SK-N-SH treated with all-trans-retinoic acid at 6 μM for 48 hours (cell line): Measurements from ENCODE around the gene TEX2.
A peak's percentile ranks its signal among the peaks of the same experiment; 100 is the strongest.

Experiments
- ATAC-seq: fragments of 200-7000 bp; cut with Tn5 transposase; 3 replicates; pipeline ENCODE4 v1.9.1; 2020; ENCODE audit warnings: mild to moderate bottlenecking, moderate library complexity
- ARNTL ChIP-seq: fragments of 450-650 bp; formaldehyde crosslinking; IDR thresholded peaks from 2 replicates; pipeline ENCODE4 v1.5.0; 2020; ENCODE audit warnings: low read depth, mild to moderate bottlenecking, moderate library complexity, borderline replicate concordance
- BACH2 ChIP-seq: fragments of 250-450 bp; sonication (Bioruptor Pico); IDR thresholded peaks from 2 replicates; pipeline ENCODE4 v1.9.0; 2021; ENCODE audit warnings: mild to moderate bottlenecking, borderline replicate concordance
- ESRRG ChIP-seq: fragments of 250-450 bp; sonication (Bioruptor Pico); IDR thresholded peaks from 2 replicates; pipeline ENCODE4 v1.6.1; 2021; ENCODE audit warnings: mild to moderate bottlenecking
- GLIS3 ChIP-seq: fragments of 250-450 bp; sonication (Bioruptor Pico); IDR thresholded peaks from 2 replicates; pipeline ENCODE4 v1.5.0; 2020; ENCODE audit warnings: mild to moderate bottlenecking, moderate library complexity
- ISL1 ChIP-seq: fragments of 250-450 bp; sonication (Bioruptor Pico); IDR thresholded peaks from 2 replicates; pipeline ENCODE4 v2.1.2; 2022; ENCODE audit warnings: mild to moderate bottlenecking, moderate library complexity
- OSR1 ChIP-seq: fragments of 250-450 bp; sonication (Bioruptor Pico); IDR thresholded peaks from 2 replicates; pipeline ENCODE4 v1.8.0; 2022; ENCODE audit warnings: moderate library complexity, mild to moderate bottlenecking, inconsistent platforms
- PATZ1 ChIP-seq: fragments of 250-450 bp; sonication (Bioruptor Pico); IDR thresholded peaks from 2 replicates; pipeline ENCODE4 v1.8.0; 2020; ENCODE audit warnings: mild to moderate bottlenecking, moderate library complexity, borderline replicate concordance
- PPARA ChIP-seq: fragments of 250-450 bp; sonication (Bioruptor Pico); IDR thresholded peaks from 2 replicates; pipeline ENCODE4 v1.5.0; 2020; ENCODE audit warnings: mild to moderate bottlenecking, borderline replicate concordance
- RARB ChIP-seq: fragments of 250-450 bp; sonication (Bioruptor Pico); IDR thresholded peaks from 2 replicates; pipeline ENCODE4 v1.8.0; 2021; ENCODE audit warnings: mild to moderate bottlenecking, moderate library complexity
- SNAI2 ChIP-seq: fragments of 250-450 bp; sonication (Bioruptor Pico); IDR thresholded peaks from 2 replicates; pipeline ENCODE4 v1.5.0; 2020; ENCODE audit warnings: mild to moderate bottlenecking, moderate library complexity
- TCF4 ChIP-seq: fragments of 250-450 bp; sonication (Bioruptor Pico); IDR thresholded peaks from 2 replicates; pipeline ENCODE4 v1.8.0; 2021; ENCODE audit warnings: mild to moderate bottlenecking, moderate library complexity, borderline replicate concordance
- TOX ChIP-seq: fragments of 250-450 bp; sonication (Bioruptor Pico); IDR thresholded peaks from 2 replicates; pipeline ENCODE4 v1.8.0; 2021; ENCODE audit warnings: mild to moderate bottlenecking, moderate library complexity, borderline replicate concordance
- TSHZ2 ChIP-seq: fragments of 250-450 bp; sonication (Bioruptor Pico); IDR thresholded peaks from 2 replicates; pipeline ENCODE4 v1.5.0; 2020; ENCODE audit warnings: mild to moderate bottlenecking, moderate library complexity
- ZC3H10 ChIP-seq: fragments of 250-450 bp; sonication (Bioruptor Pico); IDR thresholded peaks from 2 replicates; pipeline ENCODE4 v1.5.1; 2021; ENCODE audit warnings: mild to moderate bottlenecking, moderate library complexity
- ZFP3 ChIP-seq: fragments of 250-450 bp; sonication (Bioruptor Pico); IDR thresholded peaks from 2 replicates; pipeline ENCODE4 v1.5.0; 2020; ENCODE audit warnings: mild to moderate bottlenecking, moderate library complexity
- ZFP30 ChIP-seq: fragments of 450-650 bp; formaldehyde crosslinking; IDR thresholded peaks from 2 replicates; pipeline ENCODE4 v1.5.0; 2022; ENCODE audit warnings: mild to moderate bottlenecking, moderate library complexity
- ZNF565 ChIP-seq: fragments of 450-650 bp; formaldehyde crosslinking; conservative IDR thresholded peaks from 2 replicates; pipeline ENCODE4 v1.5.0; 2020; ENCODE audit warnings: low read depth, mild to moderate bottlenecking, moderate library complexity
- ZNF8 ChIP-seq: fragments of 450-650 bp; formaldehyde crosslinking; IDR thresholded peaks from 2 replicates; pipeline ENCODE4 v1.5.0; 2020; ENCODE audit warnings: mild to moderate bottlenecking, moderate library complexity
- TF ChIP-seq, protein P1 (sequence below): fragments of 250-450 bp; sonication (Bioruptor Pico); IDR thresholded peaks from 2 replicates; pipeline ENCODE4 v1.8.0; 2021; ENCODE audit warnings: low read depth, mild to moderate bottlenecking, moderate library complexity, borderline replicate concordance
- TF ChIP-seq, protein P2 (sequence below): fragments of 250-450 bp; sonication (Bioruptor Pico); IDR thresholded peaks from 2 replicates; pipeline ENCODE4 v1.5.1; 2021; ENCODE audit warnings: mild to moderate bottlenecking, moderate library complexity
- TF ChIP-seq, protein P3 (sequence below): fragments of 250-450 bp; sonication (Bioruptor Pico); IDR thresholded peaks from 2 replicates; pipeline ENCODE4 v1.5.1; 2020; ENCODE audit warnings: low read depth, mild to moderate bottlenecking, moderate library complexity

The TEX2 gene

GRCh38 chr17:64107500-64108236, 155.4 kb downstream of the TEX2 start (continued):
- TF ChIP-seq, protein P1, sequence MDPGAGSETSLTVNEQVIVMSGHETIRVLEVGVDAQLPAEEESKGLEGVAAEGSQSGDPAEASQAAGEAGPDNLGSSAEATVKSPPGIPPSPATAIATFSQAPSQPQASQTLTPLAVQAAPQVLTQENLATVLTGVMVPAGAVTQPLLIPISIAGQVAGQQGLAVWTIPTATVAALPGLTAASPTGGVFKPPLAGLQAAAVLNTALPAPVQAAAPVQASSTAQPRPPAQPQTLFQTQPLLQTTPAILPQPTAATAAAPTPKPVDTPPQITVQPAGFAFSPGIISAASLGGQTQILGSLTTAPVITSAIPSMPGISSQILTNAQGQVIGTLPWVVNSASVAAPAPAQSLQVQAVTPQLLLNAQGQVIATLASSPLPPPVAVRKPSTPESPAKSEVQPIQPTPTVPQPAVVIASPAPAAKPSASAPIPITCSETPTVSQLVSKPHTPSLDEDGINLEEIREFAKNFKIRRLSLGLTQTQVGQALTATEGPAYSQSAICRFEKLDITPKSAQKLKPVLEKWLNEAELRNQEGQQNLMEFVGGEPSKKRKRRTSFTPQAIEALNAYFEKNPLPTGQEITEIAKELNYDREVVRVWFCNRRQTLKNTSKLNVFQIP (CRISPR knock-in tag) = no peak
- TF ChIP-seq ZNF8 (no peak), SNAI2 (CRISPR knock-in tag) (no peak), ISL1 (no peak), GLIS3 (CRISPR knock-in tag) (no peak)

DNA sequence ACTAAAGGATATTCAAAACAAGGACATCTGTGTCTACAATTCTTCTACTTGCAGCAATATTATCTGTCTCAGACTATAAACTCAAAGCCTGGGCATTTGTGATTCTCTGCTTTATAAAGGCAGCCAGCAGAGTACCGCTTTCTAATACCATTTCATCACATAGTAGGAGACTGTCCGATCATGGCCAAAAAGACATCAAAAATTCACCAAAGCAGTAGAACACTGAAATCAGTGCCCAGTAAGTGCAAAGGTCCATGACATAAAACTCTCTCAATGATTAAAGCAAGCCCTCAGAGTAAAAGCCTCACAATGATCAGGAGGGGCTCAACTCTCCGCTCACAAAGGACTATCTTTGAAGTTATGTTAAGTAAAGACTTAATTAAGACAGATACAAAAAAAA, 156.1 kb downstream of the TEX2 start:
- ATAC-seq = no peak
- TF ChIP-seq TSHZ2 (CRISPR knock-in tag) = no peak
- no peak for TF ChIP-seq OSR1 (CRISPR knock-in tag)
- no peak for TF ChIP-seq BACH2 (CRISPR knock-in tag)
- no peak for TF ChIP-seq SNAI2 (CRISPR knock-in tag)
- no peak for TF ChIP-seq ZNF8
- no peak for TF ChIP-seq ZNF565 (CRISPR knock-in tag)
- no peak for TF ChIP-seq GLIS3 (CRISPR knock-in tag)

DNA sequence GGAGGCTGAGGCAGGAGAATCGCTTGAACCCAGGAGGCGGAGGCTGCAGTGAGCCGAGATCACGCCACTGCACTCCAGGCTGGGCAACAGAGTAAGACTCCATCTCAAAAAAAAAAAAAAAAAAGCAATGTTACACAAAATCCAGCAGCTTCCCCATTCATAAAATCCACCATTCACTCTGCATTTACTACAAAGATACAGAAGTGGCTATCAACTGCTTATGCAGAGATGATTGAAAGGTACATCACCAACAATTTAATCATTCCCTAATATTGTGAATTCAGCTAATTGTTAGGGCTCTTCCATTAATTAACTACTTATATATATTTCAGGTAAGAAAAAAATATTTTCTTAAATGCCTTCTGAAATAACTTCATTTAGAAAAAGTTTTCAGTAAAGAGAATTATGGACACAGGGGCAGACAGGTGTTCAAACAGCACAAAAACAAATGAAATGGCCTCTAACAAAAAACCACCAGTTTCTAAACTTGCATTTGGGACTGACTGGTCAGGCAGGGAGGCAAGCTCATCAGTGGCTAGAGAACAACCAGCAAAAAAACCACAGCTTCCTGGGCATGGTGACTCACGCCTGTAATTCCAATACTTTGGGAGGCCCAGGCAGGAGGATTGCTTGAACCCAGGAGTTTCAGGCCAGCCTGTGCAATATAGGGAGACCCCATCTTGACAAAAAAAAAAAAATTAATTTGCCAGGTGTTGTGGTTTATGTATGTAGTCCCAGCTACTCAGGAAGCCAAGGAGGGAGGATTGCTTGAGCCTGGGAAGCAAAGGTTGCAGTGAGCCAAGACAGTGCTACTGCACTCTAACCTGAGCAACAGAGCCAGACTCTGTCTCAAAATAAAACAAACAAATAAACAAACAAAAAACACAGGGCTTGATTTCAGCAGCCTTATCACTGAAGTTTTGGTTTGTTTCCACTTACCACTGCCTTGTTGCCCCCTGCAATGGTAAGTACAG, 159.4 kb downstream of the TEX2 start:
- peak; percentile 60; the same call in 2 of the 3 replicates for ATAC-seq
- TF ChIP-seq ZC3H10 (CRISPR knock-in tag) = no peak
- TF ChIP-seq GLIS3 (CRISPR knock-in tag) = no peak
- no peak for TF ChIP-seq BACH2 (CRISPR knock-in tag)
- TF ChIP-seq, protein P1 (CRISPR knock-in tag) = no peak
- TF ChIP-seq PPARA (CRISPR knock-in tag) = no peak
- no peak for TF ChIP-seq OSR1 (CRISPR knock-in tag)
- TF ChIP-seq ZNF565 (CRISPR knock-in tag) = no peak
- no peak for TF ChIP-seq RARB (CRISPR knock-in tag)
- no peak for TF ChIP-seq TSHZ2 (CRISPR knock-in tag)
- no peak for TF ChIP-seq SNAI2 (CRISPR knock-in tag)
- TF ChIP-seq ESRRG (CRISPR knock-in tag) = no peak
- TF ChIP-seq ARNTL (CRISPR knock-in tag) = no peak
- no peak for TF ChIP-seq TOX
- no peak for TF ChIP-seq ISL1
- no peak for TF ChIP-seq ZFP3 (CRISPR knock-in tag)
- no peak for TF ChIP-seq ZFP30 (CRISPR knock-in tag)
- TF ChIP-seq PATZ1 (CRISPR knock-in tag) = no peak
- TF ChIP-seq, protein P2, sequence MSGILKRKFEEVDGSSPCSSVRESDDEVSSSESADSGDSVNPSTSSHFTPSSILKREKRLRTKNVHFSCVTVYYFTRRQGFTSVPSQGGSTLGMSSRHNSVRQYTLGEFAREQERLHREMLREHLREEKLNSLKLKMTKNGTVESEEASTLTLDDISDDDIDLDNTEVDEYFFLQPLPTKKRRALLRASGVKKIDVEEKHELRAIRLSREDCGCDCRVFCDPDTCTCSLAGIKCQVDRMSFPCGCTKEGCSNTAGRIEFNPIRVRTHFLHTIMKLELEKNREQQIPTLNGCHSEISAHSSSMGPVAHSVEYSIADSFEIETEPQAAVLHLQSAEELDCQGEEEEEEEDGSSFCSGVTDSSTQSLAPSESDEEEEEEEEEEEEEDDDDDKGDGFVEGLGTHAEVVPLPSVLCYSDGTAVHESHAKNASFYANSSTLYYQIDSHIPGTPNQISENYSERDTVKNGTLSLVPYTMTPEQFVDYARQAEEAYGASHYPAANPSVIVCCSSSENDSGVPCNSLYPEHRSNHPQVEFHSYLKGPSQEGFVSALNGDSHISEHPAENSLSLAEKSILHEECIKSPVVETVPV (CRISPR knock-in tag) = no peak
- no peak for TF ChIP-seq TCF4 (CRISPR knock-in tag)
- TF ChIP-seq, protein P3, sequence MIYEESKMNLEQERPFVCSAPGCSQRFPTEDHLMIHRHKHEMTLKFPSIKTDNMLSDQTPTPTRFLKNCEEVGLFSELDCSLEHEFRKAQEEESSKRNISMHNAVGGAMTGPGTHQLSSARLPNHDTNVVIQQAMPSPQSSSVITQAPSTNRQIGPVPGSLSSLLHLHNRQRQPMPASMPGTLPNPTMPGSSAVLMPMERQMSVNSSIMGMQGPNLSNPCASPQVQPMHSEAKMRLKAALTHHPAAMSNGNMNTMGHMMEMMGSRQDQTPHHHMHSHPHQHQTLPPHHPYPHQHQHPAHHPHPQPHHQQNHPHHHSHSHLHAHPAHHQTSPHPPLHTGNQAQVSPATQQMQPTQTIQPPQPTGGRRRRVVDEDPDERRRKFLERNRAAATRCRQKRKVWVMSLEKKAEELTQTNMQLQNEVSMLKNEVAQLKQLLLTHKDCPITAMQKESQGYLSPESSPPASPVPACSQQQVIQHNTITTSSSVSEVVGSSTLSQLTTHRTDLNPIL = no peak
